Measurements from ENCODE around the gene CTTNBP2.

CTTNBP2 gene

GRCh38 chr7:117665368-117665767 lies 207.9 kb downstream of the CTTNBP2 start:
- in situ Hi-C loops (cut with HindIII; ENCODE audit: low sequenced_read_pairs) = no loop called here

DNA sequence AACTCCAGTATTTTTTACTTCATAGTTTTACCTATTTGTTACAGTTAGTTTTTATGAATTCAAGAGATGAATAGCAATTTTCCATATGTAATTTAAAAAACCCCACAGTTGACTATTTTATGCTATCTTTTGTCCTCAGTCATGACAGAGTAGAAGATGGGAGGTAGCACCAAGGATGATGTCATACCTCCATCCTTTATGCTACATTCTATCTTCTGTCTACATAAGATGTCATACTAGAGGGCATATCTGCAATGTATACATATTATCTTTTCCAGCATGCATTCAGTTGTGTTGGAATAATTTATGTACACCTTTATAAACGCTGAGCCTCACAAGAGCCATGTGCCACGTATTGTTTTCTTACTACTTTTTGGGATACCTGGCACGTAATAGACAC lies 209.2 kb downstream of the CTTNBP2 start:
- in situ Hi-C loops (cut with HindIII; ENCODE audit: low sequenced_read_pairs) = no loop called here

GRCh38 chr7:117661328-117661727 lies 211.9 kb downstream of the CTTNBP2 start:
- in situ Hi-C loops (cut with HindIII; ENCODE audit: low sequenced_read_pairs) = no loop called here

Measured in DLD1 (cell line).